Left colon (tissue), 2 donors: ENCODE measurements around the gene SPATA21. TPM values are rescaled to one million over a fixed set of nuclear protein-coding genes. Genes with fewer than 3 reads are reported as not detected.
"Not testable (repeated sequence)": the region's sequence is repeated elsewhere in the genome, so short reads cannot be mapped to it uniquely, and the experiment has no call there.

Experiments used
- ATAC-seq: fragments of 200-7000 bp; cut with Tn5 transposase; one replicate; pipeline ENCODE4 v1.9.1; 2020; ENCODE audit warnings: mild to moderate bottlenecking, moderate library complexity
- DNase-seq, 2 donors: peaks; one replicate each; pipeline ENCODE4 v3.0.0-alpha.2; 2020
- intact Hi-C, 2 donors: fragments of 100-400 bp; cut with DNase I in 1 of 2; cut with micrococcal nuclease in 1 of 2; formaldehyde crosslinking; loops; one replicate each; pipeline versions ENCODE4 v1.11.2 to v1.14.0; 2022; cut with DNase I, micrococcal nuclease
- total RNA-seq, 2 donors: library from RNA; stranded (reverse); fragmentation: NEBNext Ultra II Directional; extraction: Animal tissue kit (Norgen Biotek cat#: 25700); gene quantifications; one replicate each; pipeline ENCODE4 v1.2.1, GENCODE V29; 2021
- donor health status: DM: no; HTN: no; CAD: no.
- donor health status: DM: yes; HTN: yes; CAD: no.

The SPATA21 gene
- total RNA-seq, 2 donors from 2014 or later, result not detected

DNA sequence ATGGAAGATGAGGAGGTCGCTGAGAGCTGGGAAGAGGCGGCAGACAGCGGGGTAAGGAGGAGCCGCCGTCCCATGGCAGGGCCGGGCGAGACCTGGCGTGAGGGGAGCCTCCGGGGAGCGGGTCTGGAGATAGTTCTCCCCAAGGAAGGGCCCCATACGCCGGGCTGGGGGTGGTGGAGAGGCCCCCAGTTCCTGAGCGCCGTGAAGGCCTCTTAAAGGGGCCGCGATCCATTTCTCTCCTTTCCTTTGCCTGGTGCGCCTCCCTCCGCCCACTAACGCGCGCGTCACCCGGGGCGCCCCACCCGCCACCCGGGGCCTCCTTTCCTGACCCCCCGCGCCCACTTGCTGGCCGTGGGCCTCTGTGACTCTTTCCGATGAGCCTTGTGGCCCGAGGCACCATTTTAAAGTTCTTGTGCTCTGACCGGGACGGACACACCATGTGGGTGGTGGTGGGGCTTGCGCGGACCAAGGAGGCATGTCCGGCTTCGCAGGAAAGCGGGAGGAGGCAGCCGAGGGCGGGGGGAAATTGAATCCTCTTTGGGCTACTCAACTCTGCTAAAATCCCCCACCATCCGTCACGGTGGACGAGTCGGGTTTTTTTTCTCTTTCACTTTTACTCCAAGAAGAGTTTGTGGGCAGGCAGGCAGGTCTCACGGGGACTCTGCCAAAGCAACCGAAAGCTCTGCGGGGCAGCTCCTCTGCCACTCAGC, 69.8 kb downstream of the SPATA21 start:
- peak; percentile 79 for ATAC-seq
- DNase-seq, result peak; percentile 84 to 85
- intact Hi-C loops, result no loop called here

DNA sequence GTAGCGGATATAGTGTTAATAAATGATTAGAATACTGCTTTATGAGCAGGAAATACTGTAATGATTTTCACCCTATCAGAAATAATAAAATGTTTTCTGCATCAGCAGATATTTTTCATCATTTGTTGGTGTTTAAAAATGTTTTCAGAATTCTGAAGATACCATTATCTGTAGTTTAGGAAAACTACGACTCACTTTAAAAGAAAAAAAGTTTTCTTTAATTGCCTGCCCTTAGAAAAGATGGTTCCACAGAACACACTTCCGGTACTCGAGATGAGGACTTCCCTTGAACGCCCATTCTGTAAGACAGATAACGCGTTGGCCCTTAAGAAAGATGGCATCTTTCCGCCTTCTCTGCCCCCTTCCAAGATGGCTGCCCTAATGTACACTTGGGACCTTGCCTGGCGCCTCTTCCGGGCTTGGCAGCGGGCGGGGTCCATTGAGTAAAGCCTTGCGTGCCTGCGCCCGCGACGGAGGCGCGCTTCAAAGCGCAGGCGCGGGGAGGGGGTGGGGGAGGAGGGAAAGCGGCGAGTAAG, 70.4 kb downstream of the SPATA21 start, which contains the start of gene SZRD1:
TSS of gene SZRD1 (plus strand) at position 521 of the 536 bp plus-strand sequence. CDS start 16 bp downstream, outside the sequence.
- ATAC-seq, result peak; percentile 91
- DNase-seq, result peak; percentile 96 to 97
- intact Hi-C loops, result no loop called here

DNA sequence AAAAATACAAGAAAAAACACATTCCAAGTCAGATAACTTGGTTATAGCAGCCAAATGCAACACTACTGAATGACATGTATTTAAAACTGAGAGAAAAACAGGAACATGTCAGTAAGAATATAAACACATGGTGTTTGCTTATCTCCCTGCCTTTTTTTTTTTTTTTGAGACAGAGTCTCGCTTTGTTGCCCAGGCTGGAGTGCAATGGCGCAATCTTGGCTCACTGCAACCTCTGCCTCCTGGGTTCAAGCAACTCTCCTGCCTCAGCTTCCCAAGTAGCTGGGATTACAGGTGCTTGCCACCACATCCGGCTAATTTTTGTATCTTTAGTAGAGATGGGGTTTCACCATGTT, 72.1 kb downstream of the SPATA21 start:
- DNase-seq, ATAC-seq, intact Hi-C loops: not testable (repeated sequence)

DNA sequence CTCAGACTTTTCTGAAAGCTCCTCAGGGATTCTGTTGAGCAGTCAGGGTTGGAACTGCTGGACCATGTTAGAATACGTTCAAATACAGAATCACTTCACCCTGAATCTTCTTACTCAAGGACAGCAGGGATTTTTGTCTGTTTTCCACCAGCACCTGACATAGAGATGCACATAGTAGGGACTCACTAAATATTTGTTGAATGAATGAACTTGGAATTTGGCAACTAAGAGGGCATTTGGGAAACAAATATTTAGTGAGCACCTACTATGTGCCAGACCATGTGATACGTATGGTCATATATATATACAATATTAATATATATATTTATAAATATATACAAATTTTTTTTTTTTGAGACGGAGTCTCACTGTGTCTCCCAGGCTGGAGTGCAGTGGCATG, 80.4 kb downstream of the SPATA21 start:
- ATAC-seq (no peak), DNase-seq (no peak)
- intact Hi-C loops, result loop anchor here in 1 of 2 donors (10.0 kb wide), 1 partner anchor 112 kb away; no protein-coding TSS in a partner anchor

DNA sequence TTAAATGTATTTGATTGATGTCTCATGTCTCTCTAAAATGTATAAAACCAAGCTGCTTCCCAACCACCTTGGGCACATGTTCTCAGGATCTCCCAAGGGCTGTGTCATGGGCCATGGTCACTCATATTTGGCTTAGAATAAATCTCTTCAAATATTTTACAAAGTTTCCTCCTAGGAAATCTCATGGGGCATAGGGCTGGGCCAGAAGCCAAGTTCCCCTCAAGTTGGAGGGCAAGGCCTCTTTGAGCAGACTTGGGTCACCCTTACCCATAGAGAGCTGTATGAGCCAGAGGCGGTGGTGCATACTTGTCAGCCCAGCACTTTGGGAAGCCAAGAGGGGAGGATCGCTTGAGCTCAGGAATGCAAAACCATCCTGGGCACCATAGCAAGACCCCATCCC, 82.6 kb downstream of the SPATA21 start:
- DNase-seq (no peak), ATAC-seq (no peak)
- intact Hi-C loops, result loop anchor here in 1 of 2 donors (10.0 kb wide), 1 partner anchor 110 kb away; no protein-coding TSS in a partner anchor

DNA sequence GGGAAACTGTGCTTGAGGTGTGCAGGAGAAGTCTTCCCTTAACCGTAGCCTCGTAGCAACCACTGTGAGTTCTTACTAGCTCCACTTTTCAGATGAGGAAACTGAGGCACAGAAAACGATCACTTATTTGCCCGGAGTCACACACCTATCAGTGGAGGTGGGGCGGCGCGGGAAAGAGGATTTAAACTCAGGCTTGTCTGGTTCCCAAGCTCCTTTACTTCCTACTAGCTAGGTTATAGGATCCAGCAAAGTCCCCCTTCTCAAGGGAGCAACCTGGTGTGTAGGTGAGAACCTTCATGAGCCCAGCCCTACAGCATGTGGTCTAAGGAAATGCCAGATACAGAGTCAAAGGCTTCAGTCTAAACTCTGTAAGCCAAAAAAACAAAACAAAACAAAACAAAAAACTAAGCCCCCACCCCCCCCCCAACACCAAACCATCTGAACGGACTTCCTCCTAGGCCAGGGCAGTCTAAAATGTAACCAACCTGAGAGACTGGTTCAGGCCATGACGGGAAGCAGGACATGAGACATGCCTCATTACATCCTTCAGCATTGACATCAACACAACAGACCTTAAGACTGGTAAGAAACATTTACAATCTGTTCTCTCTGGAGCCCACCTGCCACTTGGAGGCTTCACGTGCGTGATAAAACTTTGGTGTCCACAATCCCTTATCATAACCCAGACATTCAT, 84.2 kb downstream of the SPATA21 start:
- DNase-seq (peak; percentile 32 to 58), ATAC-seq (peak; percentile 27)
- intact Hi-C loops, result loop anchor here in 1 of 2 donors (10.0 kb wide), 1 partner anchor 108 kb away; no protein-coding TSS in a partner anchor

DNA sequence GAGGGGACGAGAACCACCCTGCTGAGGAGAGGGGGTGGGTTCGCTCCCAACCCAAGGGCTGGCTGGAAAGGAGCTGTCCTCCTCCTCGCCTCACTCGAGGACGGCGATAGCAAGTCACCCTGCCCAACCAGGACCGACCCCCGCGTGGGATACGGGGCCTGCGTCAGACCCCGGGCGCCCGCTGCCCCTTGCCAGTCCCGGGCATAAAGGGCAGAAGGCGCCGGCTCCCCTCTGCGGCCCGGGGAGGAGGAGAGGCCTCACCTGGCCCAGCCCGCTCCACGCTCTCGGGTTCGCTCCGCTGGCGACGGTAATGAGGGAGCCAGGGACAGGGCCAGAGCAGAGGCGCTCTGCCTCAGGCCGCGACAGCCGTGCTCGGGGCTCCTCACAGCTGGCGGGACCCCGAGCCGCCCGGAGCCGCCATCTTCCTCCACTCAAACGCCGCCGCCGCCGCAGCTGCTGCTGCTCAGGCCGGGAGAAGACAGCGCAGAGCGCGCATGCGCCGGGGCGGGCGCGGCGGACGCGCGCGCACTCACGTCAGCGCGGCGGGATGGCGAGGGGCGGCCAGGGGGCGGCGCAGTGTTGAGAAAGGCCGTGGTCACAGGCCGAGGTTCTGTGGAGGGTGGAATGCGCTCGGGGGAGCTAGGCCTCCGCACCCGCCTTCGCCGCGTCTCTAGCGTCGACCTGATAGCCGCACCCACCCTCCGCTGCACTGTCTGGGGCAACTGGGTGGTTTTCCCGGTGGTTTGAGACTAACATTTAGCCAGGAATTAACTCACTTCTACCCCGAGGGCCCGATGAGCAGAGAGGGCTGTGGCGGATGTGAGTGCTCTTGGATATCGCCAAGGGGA, 85.0 kb downstream of the SPATA21 start, which contains the start of gene FBXO42:
TSS of gene FBXO42 (minus strand) at position 487 of the 848 bp plus-strand sequence. CDS start 37,062 bp downstream, outside the sequence.
- DNase-seq (peak; percentile 86 to 92), ATAC-seq (peak; percentile 95)
- intact Hi-C loops, result loop anchor here in 1 of 2 donors (10.0 kb wide), 1 partner anchor 107 kb away; no protein-coding TSS in a partner anchor

DNA sequence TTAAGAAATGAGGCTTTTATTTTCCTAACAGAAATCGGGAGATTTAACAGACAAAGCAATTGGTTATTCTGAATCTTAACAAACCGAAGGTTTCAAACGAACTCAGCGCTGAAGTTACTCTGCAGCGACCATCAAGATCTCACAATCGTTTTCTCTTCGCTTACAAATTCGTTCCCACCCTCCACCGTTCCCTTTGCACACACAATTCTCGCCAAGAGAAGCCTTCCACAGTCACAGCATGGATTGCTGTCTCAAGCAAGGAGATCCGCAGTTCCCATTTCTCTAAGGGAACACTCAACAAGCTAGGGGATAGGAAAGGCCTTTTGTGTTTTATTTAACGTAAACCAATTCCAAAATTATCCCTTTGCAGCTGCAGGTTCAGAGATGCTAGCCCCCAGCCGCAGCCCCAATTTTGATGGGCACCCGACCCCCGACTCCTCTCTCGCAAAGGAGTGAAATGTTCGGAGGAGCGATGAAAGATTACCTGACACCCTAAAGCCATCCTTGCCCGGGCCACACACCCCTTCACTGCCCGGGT, 85.7 kb downstream of the SPATA21 start:
- ATAC-seq, result peak; percentile 28
- intact Hi-C loops, result loop anchor here in 1 of 2 donors (10.0 kb wide), 1 partner anchor 107 kb away; no protein-coding TSS in a partner anchor
- DNase-seq, result peak in 1 of 2 donors; percentile 9

DNA sequence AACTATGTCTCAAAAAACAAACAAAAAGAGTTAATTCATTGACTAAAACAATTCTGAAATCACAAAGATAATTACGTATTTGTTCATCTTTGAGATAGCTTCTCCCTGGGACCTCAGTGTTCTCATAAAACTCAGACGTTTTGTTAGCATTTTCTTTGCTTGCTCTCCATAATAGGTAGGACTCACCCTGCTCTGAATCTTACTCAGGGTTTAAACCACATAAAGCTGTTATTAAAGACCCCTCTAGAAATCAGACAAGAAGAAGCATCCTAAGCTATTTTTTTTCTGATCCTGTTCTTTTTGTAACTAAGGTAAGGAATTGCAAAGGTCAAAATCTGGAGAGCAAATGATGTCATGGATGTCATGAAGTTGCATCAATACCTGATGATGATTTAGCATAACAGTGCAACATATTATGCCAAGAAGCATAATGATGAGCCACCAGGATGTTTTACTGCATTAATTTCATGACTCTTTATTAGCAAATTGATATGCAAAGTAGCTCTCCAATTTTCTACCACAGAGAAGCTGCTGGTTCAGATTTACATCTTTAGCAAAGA, 87.3 kb downstream of the SPATA21 start:
- no peak for ATAC-seq
- DNase-seq, result no peak
- intact Hi-C loops, result loop anchor here in 1 of 2 donors (10.0 kb wide), 1 partner anchor 105 kb away; no protein-coding TSS in a partner anchor

Other genes starting within 250 kb of the SPATA21 start
- gene ARHGEF19, start 224.8 kb downstream of the SPATA21 start, total RNA-seq, result 10 to 100 TPM in 1 of 2 donors, 1 to 10 TPM in 1; 8.0 to 10.6 TPM
- gene CPLANE2, start 200.2 kb downstream of the SPATA21 start, total RNA-seq, result 1 to 10 TPM; 5.9 to 7.6 TPM
- gene FBXO42, start 84.9 kb downstream of the SPATA21 start, total RNA-seq, result 10 to 100 TPM; 13.4 to 14.8 TPM
- gene SZRD1, start 70.2 kb downstream of the SPATA21 start, total RNA-seq, result 100 to 1,000 TPM; 111 to 123 TPM
- 10 to 100 TPM; 41.5 to 57.0 TPM for gene NECAP2, start 3.3 kb upstream of the SPATA21 start, total RNA-seq
- 1,000 to 10,000 TPM; 3,977 to 5,589 TPM for gene RNU1-1, start 76.9 kb upstream of the SPATA21 start, total RNA-seq
- 100 to 1,000 TPM; 101 to 109 TPM for gene NBPF1, start 176.1 kb upstream of the SPATA21 start, total RNA-seq
- 1,000 to 10,000 TPM; 3,977 to 5,589 TPM for gene RNU1-3, start 229.5 kb upstream of the SPATA21 start, total RNA-seq